GM18951 (cell line): Measurements from ENCODE around the gene MRPL32.
"Not testable (repeated sequence)": the region's sequence is repeated elsewhere in the genome, so short reads cannot be mapped to it uniquely, and the experiment has no call there.

Experiments
- POLR2A ChIP-seq: IDR thresholded peaks from 4 replicates; pipeline ENCODE4 v1.6.1; 2011; ENCODE audit warnings: mild to moderate bottlenecking; ENCODE audit not compliant: insufficient read length, insufficient read depth; ENCODE audit errors: extremely low read depth
- in situ Hi-C: fragments of 300-500 bp; cut with MboI; formaldehyde crosslinking; loops from one replicate; pipeline ENCODE4 v1.12.0; 2022; ENCODE audit warnings: low sequenced_read_pairs, mixed read lengths, inconsistent platforms; ENCODE audit not compliant: unreplicated experiment

MRPL32 gene

GRCh38 chr7:42931834-42932651, at the start of gene MRPL32, which contains the start of gene PSMA2:
Gene MRPL32, plus strand, starts transcription at chr7:42932376. Its CDS starts 11 bp downstream, at chr7:42932387.
Gene PSMA2, minus strand, starts transcription at chr7:42932174. Its CDS starts 16 bp downstream, at chr7:42932158.
- in situ Hi-C loops = loop anchor here (10.0 to 25.0 kb wide), 4 partner anchors 333 to 905 kb away; partner anchors contain the start of gene COA1
- TF ChIP-seq POLR2A = peak; percentile 91

GRCh38 chr7:42883950-42884349, 48.2 kb upstream of the MRPL32 start:
- in situ Hi-C loops = no loop called here
- no peak for TF ChIP-seq POLR2A

GRCh38 chr7:42885183-42885582, 47.0 kb upstream of the MRPL32 start:
- in situ Hi-C loops = not testable (repeated sequence)

GRCh38 chr7:42886129-42886528, 46.0 kb upstream of the MRPL32 start:
- no peak for TF ChIP-seq POLR2A
- in situ Hi-C loops = no loop called here

- in situ Hi-C loops = no loop called here
These were observed 45.2 kb upstream of the MRPL32 start for GRCh38 chr7:42886893-42887505.

GRCh38 chr7:42893346-42894240, 38.6 kb upstream of the MRPL32 start:
- in situ Hi-C loops = no loop called here

More at GRCh38 chr7:42886893-42887505, 45.2 kb upstream of the MRPL32 start:
- TF ChIP-seq POLR2A = no peak

GRCh38 chr7:42900842-42901241, 31.3 kb upstream of the MRPL32 start:
- in situ Hi-C loops = no loop called here
- TF ChIP-seq POLR2A = no peak

More at GRCh38 chr7:42893346-42894240, 38.6 kb upstream of the MRPL32 start:
- no peak for TF ChIP-seq POLR2A

- in situ Hi-C loops = no loop called here
- no peak for TF ChIP-seq POLR2A
These were observed 29.8 kb upstream of the MRPL32 start for GRCh38 chr7:42902331-42902730.

GRCh38 chr7:42906181-42906580, 26.0 kb upstream of the MRPL32 start:
- in situ Hi-C loops = no loop called here

GRCh38 chr7:42907316-42907715, 24.9 kb upstream of the MRPL32 start:
- no peak for TF ChIP-seq POLR2A
- in situ Hi-C loops = no loop called here

More at GRCh38 chr7:42906181-42906580, 26.0 kb upstream of the MRPL32 start:
- no peak for TF ChIP-seq POLR2A

GRCh38 chr7:42910306-42910705, 21.9 kb upstream of the MRPL32 start:
- in situ Hi-C loops = no loop called here
- TF ChIP-seq POLR2A = no peak

GRCh38 chr7:42911454-42912447, 20.4 kb upstream of the MRPL32 start, which contains the start of gene C7orf25:
Gene C7orf25, minus strand, starts transcription at chr7:42912070. Its CDS starts 1,170 bp downstream, at chr7:42910900.
- in situ Hi-C loops = no loop called here
- peak; percentile 73 for TF ChIP-seq POLR2A
